Smooth muscle cell (in vitro differentiated cells): ENCODE results near the gene CDKAL1. TPM values are rescaled to one million over a fixed set of nuclear protein-coding genes. Genes with fewer than 3 reads are reported as not detected.

Experiments
- DNase-seq: peaks from one replicate; lab custom pipeline; 2025; ENCODE audit not compliant: unreplicated experiment; lab: John Stamatoyannopoulos, UW
- H2AFZ ChIP-seq: fragments of 200-600 bp; sonication (generic); 2 replicates; pipeline ENCODE4 v1.6.0; 2016; ENCODE audit warnings: antibody characterized with exemption, low read depth, mild to moderate bottlenecking
- H3F3A ChIP-seq: fragments of 200-600 bp; sonication (generic); 2 replicates; pipeline ENCODE4 v1.6.0; 2017; ENCODE audit warnings: antibody characterized with exemption, low read depth
- H3K27ac ChIP-seq: fragments of 200-600 bp; sonication (generic); 2 replicates; pipeline ENCODE4 v1.5.1; 2016; ENCODE audit warnings: low read depth, mild to moderate bottlenecking
- H3K27me3 ChIP-seq: fragments of 200-600 bp; sonication (generic); 2 replicates; pipeline ENCODE4 v1.6.1; 2016; ENCODE audit warnings: low read depth, mild to moderate bottlenecking
- H3K36me3 ChIP-seq: fragments of 200-600 bp; sonication (generic); 2 replicates; pipeline ENCODE4 v1.5.1; 2016; ENCODE audit warnings: low read depth
- H3K4me1 ChIP-seq: fragments of 200-600 bp; sonication (generic); 2 replicates; pipeline ENCODE4 v1.5.1; 2016; ENCODE audit warnings: low read depth
- H3K4me2 ChIP-seq: fragments of 200-600 bp; sonication (generic); 2 replicates; pipeline ENCODE4 v1.6.0; 2016; ENCODE audit warnings: mild to moderate bottlenecking
- H3K4me3 ChIP-seq: fragments of 200-600 bp; sonication (generic); 2 replicates; pipeline ENCODE4 v1.5.1; 2016; ENCODE audit warnings: mild to moderate bottlenecking
- H3K79me2 ChIP-seq: fragments of 200-600 bp; sonication (generic); 2 replicates; pipeline ENCODE4 v1.6.0; 2016; ENCODE audit warnings: low read depth, mild to moderate bottlenecking
- H3K9ac ChIP-seq: fragments of 200-600 bp; sonication (generic); 2 replicates; pipeline ENCODE4 v1.6.0; 2016; ENCODE audit warnings: low read depth
- H3K9me3 ChIP-seq: fragments of 200-600 bp; sonication (generic); replicated peaks from 2 replicates; pipeline ENCODE4 v1.5.1; 2016; ENCODE audit warnings: low read depth
- H4K20me1 ChIP-seq: fragments of 200-600 bp; sonication (generic); 2 replicates; pipeline ENCODE4 v1.6.0; 2016; ENCODE audit warnings: low read depth
- CTCF ChIP-seq: fragments of 200-600 bp; sonication (generic); IDR thresholded peaks from 2 replicates; pipeline ENCODE4 v1.5.1; 2017; ENCODE audit warnings: borderline replicate concordance, mild to moderate bottlenecking, antibody characterized with exemption; ENCODE audit not compliant: insufficient read depth, poor library complexity, severe bottlenecking
- WGBS: methylation state at CpG from one replicate; pipeline ENCODE4 v1.1.7; 2016; ENCODE audit warnings: low lambda C conversion rate; 5-methylcytosine and 5-hydroxymethylcytosine counted together
- polyA plus RNA-seq: library from polyadenylated mRNA; unstranded; fragments of >200 nt; fragmentation: Nextera tagmentation; extraction: Ambion mirVana; gene quantifications from 2 replicates; pipeline ENCODE4 v1.2.1, GENCODE V29; 2016
- total RNA-seq: library from RNA; depleted of rRNA; stranded (reverse); fragments of >200 nt; gene quantifications from 2 replicates; pipeline ENCODE4 v1.2.3, GENCODE V29; 2014

Gene CDKAL1
- total and polyA plus RNA-seq, 2 experiments from 2014 or later: 16.5 to 16.6 TPM

DNA sequence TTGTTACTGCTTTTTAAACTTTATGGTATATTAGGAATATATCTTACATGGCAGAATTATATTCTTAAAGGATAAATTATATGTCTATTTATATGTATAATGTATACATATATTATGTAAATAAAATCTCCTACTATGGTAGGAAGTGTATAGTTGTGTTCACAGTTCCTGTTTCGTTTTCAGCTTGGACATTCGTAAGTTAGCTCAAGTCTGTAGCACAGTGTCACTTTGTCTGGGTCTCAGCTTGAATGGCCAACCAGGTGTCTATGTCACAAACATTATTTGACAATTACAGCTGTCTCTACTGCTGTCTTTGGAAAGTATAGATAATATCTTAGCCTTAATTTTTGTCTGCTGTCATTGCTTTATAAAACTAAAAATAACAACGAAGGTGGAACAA, 303.9 kb downstream of the CDKAL1 start:
- no peaks in the 10 kb centered on the region for H3K9me3 ChIP-seq
- no peak overlapping the region for H3K9ac ChIP-seq
- peaks cover 15% of the 10 kb centered on the region for H3K4me1 ChIP-seq
- no peak overlapping the region for H3K4me2 ChIP-seq
- no peak for DNase-seq
- H3K36me3 ChIP-seq: no peaks in the 10 kb centered on the region
- no peaks in the 10 kb centered on the region for H4K20me1 ChIP-seq
- no peaks in the 10 kb centered on the region for H3K27me3 ChIP-seq
- WGBS: 93% methylated on average over 3 of the region's 3 CpGs
- no peaks in the 10 kb centered on the region for H3K79me2 ChIP-seq
- no peak for TF ChIP-seq CTCF
- no peak overlapping the region for H2AFZ ChIP-seq
- no peaks in the 10 kb centered on the region for H3F3A ChIP-seq
- no peak overlapping the region for H3K4me3 ChIP-seq
- H3K27ac ChIP-seq: no peak overlapping the region

DNA sequence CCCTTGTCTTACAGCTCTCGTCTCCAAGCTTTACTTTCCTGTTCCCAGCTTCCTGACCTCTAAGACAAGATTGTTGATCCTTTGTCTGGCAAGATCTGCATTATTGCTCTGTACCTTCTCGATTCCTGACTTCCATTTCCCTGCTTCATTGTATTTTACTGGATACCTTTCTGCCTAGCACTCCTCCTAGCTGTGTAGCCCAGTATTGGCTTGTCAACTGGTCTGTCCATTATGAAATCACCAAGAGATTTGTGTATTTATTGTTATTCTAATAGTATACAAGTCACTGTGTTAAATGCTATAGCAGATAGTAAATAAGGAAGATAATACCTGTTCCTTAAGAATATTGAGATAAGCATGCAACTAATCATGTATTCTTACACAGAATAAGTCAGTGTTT, 305.4 kb downstream of the CDKAL1 start:
- Histone ChIP-seq H3K4me1 (peaks cover 9% of the 10 kb centered on the region), H3K4me3 (no peak overlapping the region), H3K4me2 (no peak overlapping the region), H3K9me3 (no peaks in the 10 kb centered on the region), H3K27me3 (no peaks in the 10 kb centered on the region), H3K27ac (no peak overlapping the region), H2AFZ (no peak overlapping the region), H4K20me1 (no peaks in the 10 kb centered on the region), H3K36me3 (no peaks in the 10 kb centered on the region), H3F3A (no peaks in the 10 kb centered on the region), H3K79me2 (no peaks in the 10 kb centered on the region), H3K9ac (no peak overlapping the region)
- no peak for DNase-seq
- no peak for TF ChIP-seq CTCF
- WGBS: 90% methylated on average over 2 of the region's 2 CpGs

DNA sequence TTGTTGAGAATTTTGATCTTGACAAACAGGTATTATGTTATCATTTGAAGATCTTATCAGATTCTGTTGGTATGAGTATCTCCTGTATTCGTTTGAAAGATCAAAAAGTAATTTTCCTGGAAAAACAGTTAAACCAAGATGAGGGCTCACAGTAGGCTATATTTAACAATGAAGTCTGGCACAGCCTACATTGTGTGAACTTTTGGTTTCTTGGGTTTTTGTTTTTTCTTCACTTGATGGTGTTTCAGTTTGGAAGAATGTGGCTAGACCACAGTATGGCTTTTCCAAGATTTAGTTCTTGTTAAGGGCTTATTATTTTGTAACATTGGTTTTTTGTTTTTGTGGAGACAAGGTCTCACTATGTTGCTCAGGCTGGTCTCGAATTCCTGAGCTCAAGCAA, 306.4 kb downstream of the CDKAL1 start:
- no peaks in the 10 kb centered on the region for H3F3A ChIP-seq
- peak overlapping the region; percentile 33 for H3K4me2 ChIP-seq
- peak overlapping the region; percentile 17 for H3K27ac ChIP-seq
- H3K9ac ChIP-seq: no peak overlapping the region
- DNase-seq: no peak
- no peaks in the 10 kb centered on the region for H3K27me3 ChIP-seq
- TF ChIP-seq CTCF: no peak
- WGBS: 38% methylated on average over 2 of the region's 2 CpGs
- peaks cover under 1% of the 10 kb centered on the region for H3K4me1 ChIP-seq
- H3K4me3 ChIP-seq: no peak overlapping the region
- H4K20me1 ChIP-seq: no peaks in the 10 kb centered on the region
- H3K36me3 ChIP-seq: no peaks in the 10 kb centered on the region
- no peaks in the 10 kb centered on the region for H3K79me2 ChIP-seq
- no peak overlapping the region for H2AFZ ChIP-seq
- no peaks in the 10 kb centered on the region for H3K9me3 ChIP-seq

- H3K9ac ChIP-seq: no peak overlapping the region
- H3K9me3 ChIP-seq: no peaks in the 10 kb centered on the region
- no peak overlapping the region for H3K4me2 ChIP-seq
- H3K4me1 ChIP-seq: peaks cover 7% of the 10 kb centered on the region
- H3K4me3 ChIP-seq: no peak overlapping the region
- no peak for DNase-seq
- no peaks in the 10 kb centered on the region for H3K36me3 ChIP-seq
- H3K27me3 ChIP-seq: no peaks in the 10 kb centered on the region
- peaks cover 10% of the 10 kb centered on the region for H3F3A ChIP-seq
- no peak overlapping the region for H3K27ac ChIP-seq
- H3K79me2 ChIP-seq: no peaks in the 10 kb centered on the region
- H2AFZ ChIP-seq: no peak overlapping the region
- H4K20me1 ChIP-seq: no peaks in the 10 kb centered on the region
- TF ChIP-seq CTCF: no peak
These were observed 307.5 kb downstream of the CDKAL1 start for GRCh38 chr6:20841806-20842205.
